Caco-2 (cell line): ENCODE data around the gene TMED4. TPM values are rescaled to one million over a fixed set of nuclear protein-coding genes. Genes with fewer than 3 reads are reported as not detected.

ENCODE experiments used
- BruUV-seq: library from RNA; stranded (reverse); fragments of 400-500 nt; replicated peaks from 2 replicates; lab custom pipeline; 2021; lab: Mats Ljungman, UMichigan
- CTCF ChIA-PET: fragments of 300-600 bp; sonication (Branson Sonifier 250); formaldehyde crosslinking; loops from one replicate; lab custom pipeline; 2022; ENCODE audit warnings: antibody characterized with exemption; lab: Charles Lee
- POLR2A ChIA-PET: fragments of 300-600 bp; sonication (Branson Sonifier 250); formaldehyde crosslinking; loops from one replicate; lab custom pipeline; 2022; ENCODE audit warnings: antibody characterized with exemption; lab: Charles Lee
- DNase-seq, 2 experiments: peaks; one replicate each; pipeline versions ENCODE4 v3.0.0 to v3.0.0-alpha.2; 2020 to 2022
- H3K27me3 ChIP-seq: replicated peaks from 2 replicates; pipeline ENCODE4 v1.6.0; 2011; ENCODE audit warnings: low read length; ENCODE audit not compliant: control insufficient read depth, insufficient read depth
- H3K36me3 ChIP-seq: 2 replicates; pipeline ENCODE4 v1.5.1; 2011; ENCODE audit warnings: low read length; ENCODE audit not compliant: control insufficient read depth, insufficient read depth
- H3K4me1 ChIP-seq: fragments of 250-450 bp; sonication (Bioruptor Pico); 2 replicates; pipeline ENCODE4 v1.5.1; 2020; ENCODE audit warnings: mild to moderate bottlenecking
- H3K4me3 ChIP-seq: 2 replicates; pipeline ENCODE4 v1.5.1; 2011; ENCODE audit warnings: low read depth, mild to moderate bottlenecking, control low read depth, low read length
- H3K9me3 ChIP-seq: fragments of 250-450 bp; sonication (Bioruptor Pico); 2 replicates; pipeline ENCODE4 v1.5.1; 2020; ENCODE audit warnings: mild to moderate bottlenecking, moderate library complexity
- H3K27ac Mint-ChIP-seq: one replicate; pipeline ENCODE4 v1.8.0; 2022; ENCODE audit warnings: mixed read lengths; ENCODE audit not compliant: unreplicated experiment
- H3K27me3 Mint-ChIP-seq: one replicate; pipeline ENCODE4 v1.8.0; 2022; ENCODE audit warnings: mixed read lengths; ENCODE audit not compliant: insufficient read depth, unreplicated experiment
- H3K36me3 Mint-ChIP-seq: one replicate; pipeline ENCODE4 v1.8.0; 2022; ENCODE audit warnings: mild to moderate bottlenecking, mixed read lengths; ENCODE audit not compliant: insufficient read depth, unreplicated experiment
- H3K4me1 Mint-ChIP-seq: one replicate; pipeline ENCODE4 v1.8.0; 2022; ENCODE audit warnings: low read depth, mixed read lengths; ENCODE audit not compliant: unreplicated experiment
- H3K4me3 Mint-ChIP-seq: one replicate; pipeline ENCODE4 v1.8.0; 2022; ENCODE audit warnings: mild to moderate bottlenecking, moderate library complexity, mixed read lengths; ENCODE audit not compliant: unreplicated experiment
- H3K9me3 Mint-ChIP-seq: one replicate; pipeline ENCODE4 v1.8.0; 2022; ENCODE audit warnings: mixed read lengths; ENCODE audit not compliant: unreplicated experiment
- CTCF ChIP-seq, 2 experiments: fragments of 200-600 bp in 1 of 2; IDR thresholded peaks; 1 replicate in 1 of 2; 2 replicates in 1 of 2; pipeline versions ENCODE4 v1.5.1 to v1.8.0; 2011 to 2022; ENCODE audit warnings: antibody characterized with exemption in 1 of 2, control low read depth in 1 of 2, inconsistent platforms in 1 of 2, low read depth in 1 of 2, low read length in 1 of 2, mild to moderate bottlenecking in 1 of 2, moderate library complexity in 1 of 2; ENCODE audit not compliant: insufficient read depth in 1 of 2, severe bottlenecking in 1 of 2, unreplicated experiment in 1 of 2
- intact Hi-C: fragments of 100-400 bp; cut with micrococcal nuclease; formaldehyde crosslinking; loops from one replicate; pipeline ENCODE4 v1.10.0; 2022; ENCODE audit not compliant: unreplicated experiment
- total RNA-seq: library from RNA; stranded (reverse); gene quantifications from 2 replicates; pipeline ENCODE4 v1.2.3, GENCODE V29; 2022

The TMED4 gene
- total RNA-seq, 1 experiment from 2014 or later, result 96.6 TPM

DNA sequence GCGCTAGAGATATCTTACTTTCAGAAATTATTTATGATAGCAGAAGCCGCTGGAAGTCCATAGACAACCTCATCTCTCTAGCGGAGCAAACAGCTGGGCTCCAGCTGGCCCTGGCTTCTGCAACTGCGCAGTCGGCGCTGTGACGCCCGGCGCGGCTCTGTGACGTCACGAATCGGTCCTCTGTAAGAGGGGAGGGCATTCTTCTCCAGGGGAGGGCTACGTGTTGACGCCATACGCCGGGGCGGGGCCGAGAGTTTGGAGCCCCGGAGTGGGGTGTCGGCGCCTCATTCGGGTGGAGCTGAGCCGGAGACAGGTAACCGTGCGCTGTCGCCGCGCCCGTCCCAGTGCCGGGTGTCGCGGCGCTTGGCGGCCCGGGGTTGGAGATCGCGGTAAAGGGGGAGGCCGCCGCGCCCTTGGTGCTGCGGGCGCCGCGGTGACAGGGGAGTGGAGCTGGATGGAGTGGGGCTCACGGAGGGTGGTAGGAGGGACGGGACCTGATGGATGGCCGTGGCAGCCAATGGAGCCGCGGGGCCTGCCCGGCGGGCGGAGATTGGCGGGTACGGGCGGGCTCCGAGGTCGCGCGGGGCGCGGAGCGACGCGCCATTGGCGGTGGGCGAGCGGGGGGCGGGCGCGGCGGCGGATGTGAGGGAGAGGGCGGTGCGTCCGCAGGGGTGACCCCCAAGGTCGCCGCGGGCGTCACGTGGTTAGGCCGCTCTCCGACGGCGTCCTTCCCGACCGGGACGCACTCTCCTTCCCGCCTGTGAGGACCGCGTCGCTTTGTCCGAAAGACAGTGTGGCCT is 24.5 kb upstream of the TMED4 start, which contains the start of gene OGDH:
Gene OGDH (plus strand): TSS at position 287 of the 800 bp plus-strand sequence. CDS start 17,717 bp downstream, outside the sequence.
- BruUV-seq, result TSS peak; percentile 91
- H3K9me3 ChIP-seq, result no peaks in the 10 kb centered on the region
- Mint-ChIP-seq H3K27ac (peak within 1 kb of the TSS; percentile 97), H3K36me3 (peaks cover 34% of the 10 kb centered on the region), H3K4me3 (peak within 1 kb of the TSS; percentile 91), H3K27me3 (no peaks in the 10 kb centered on the region), H3K9me3 (no peaks in the 10 kb centered on the region), H3K4me1 (peaks cover 22% of the 10 kb centered on the region)
- ChIA-PET CTCF (interaction anchor here (0.6 to 0.8 kb wide), 3 partner anchors 27 to 223 kb away, joined by 3 to 6 read pairs (median 3); no protein-coding TSS in a partner anchor), POLR2A (interaction anchor here (0.6 to 2.7 kb wide), 13 partner anchors 11 to 393 kb away, joined by 3 to 21 read pairs (median 4); partner anchors contain the start of genes CCM2, DDX56, PPIA and PURB)
- H3K36me3 ChIP-seq, result no peaks in the 10 kb centered on the region
- H3K27me3 ChIP-seq, result no peaks in the 10 kb centered on the region
- TF ChIP-seq CTCF (IDR thresholded peaks at IDR 0.05; ENCODE audit: insufficient read depth in 1 of 2, low read depth in 1 of 2, low read length in 1 of 2, severe bottlenecking in 1 of 2, unreplicated experiment in 1 of 2), result no peak
- intact Hi-C loops, result loop anchor here (1.0 to 5.0 kb wide), 5 partner anchors 12 to 191 kb away; partner anchors contain the start of genes PPIA, TMED4 and ZMIZ2
- peak within 1 kb of the TSS; percentile 76 for H3K4me3 ChIP-seq
- peaks cover 16% of the 10 kb centered on the region for H3K4me1 ChIP-seq
- peak; percentile 98 to 99 for DNase-seq

DNA sequence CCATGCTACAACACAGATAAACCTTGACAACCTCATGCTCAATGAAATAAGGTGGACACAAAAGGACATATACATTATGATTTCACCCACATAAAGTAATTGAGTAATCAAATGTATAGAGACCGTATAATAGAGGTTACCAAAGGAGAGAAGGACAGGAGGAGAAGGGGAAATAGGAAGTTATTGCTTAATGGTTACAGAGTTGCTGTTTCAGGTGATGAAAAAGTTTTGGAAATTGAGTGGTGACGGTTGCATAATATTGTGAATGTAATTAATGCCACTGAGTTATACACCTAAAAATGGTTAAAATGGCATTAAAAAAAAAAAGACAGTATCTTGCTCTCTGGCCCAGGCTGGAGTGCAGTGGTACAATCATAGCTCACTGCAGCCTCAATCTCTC is 22.9 kb upstream of the TMED4 start:
- DNase-seq, result no peak
- no peaks in the 10 kb centered on the region for H3K27me3 Mint-ChIP-seq
- TF ChIP-seq CTCF (IDR thresholded peaks at IDR 0.05; ENCODE audit: insufficient read depth in 1 of 2, low read depth in 1 of 2, low read length in 1 of 2, severe bottlenecking in 1 of 2, unreplicated experiment in 1 of 2), result no peak
- intact Hi-C loops, result loop anchor here (5.0 kb wide), 1 partner anchor 192 kb away; the partner anchor contains the start of gene PPIA
- Histone ChIP-seq H3K4me1 (peaks cover 16% of the 10 kb centered on the region), H3K36me3 (no peaks in the 10 kb centered on the region), H3K27me3 (no peaks in the 10 kb centered on the region), H3K9me3 (no peaks in the 10 kb centered on the region), H3K4me3 (peak overlapping the region; percentile 66; the same call in 1 of the 2 replicates)
- POLR2A ChIA-PET, result interaction anchor here (0.6 to 2.4 kb wide), 2 partner anchors 14 to 614 kb away, joined by 10 to 14 read pairs; no protein-coding TSS in a partner anchor
- H3K9me3 Mint-ChIP-seq, result no peaks in the 10 kb centered on the region
- CTCF ChIA-PET, result interaction anchor here (0.6 kb wide), 1 partner anchor 214 kb away, joined by 5 read pairs; no protein-coding TSS in a partner anchor
- peaks cover 22% of the 10 kb centered on the region for H3K4me1 Mint-ChIP-seq
- BruUV-seq, result no TSS peak
- H3K36me3 Mint-ChIP-seq, result peaks cover 34% of the 10 kb centered on the region
- H3K4me3 Mint-ChIP-seq, result peak overlapping the region; percentile 91
- no peak overlapping the region for H3K27ac Mint-ChIP-seq

DNA sequence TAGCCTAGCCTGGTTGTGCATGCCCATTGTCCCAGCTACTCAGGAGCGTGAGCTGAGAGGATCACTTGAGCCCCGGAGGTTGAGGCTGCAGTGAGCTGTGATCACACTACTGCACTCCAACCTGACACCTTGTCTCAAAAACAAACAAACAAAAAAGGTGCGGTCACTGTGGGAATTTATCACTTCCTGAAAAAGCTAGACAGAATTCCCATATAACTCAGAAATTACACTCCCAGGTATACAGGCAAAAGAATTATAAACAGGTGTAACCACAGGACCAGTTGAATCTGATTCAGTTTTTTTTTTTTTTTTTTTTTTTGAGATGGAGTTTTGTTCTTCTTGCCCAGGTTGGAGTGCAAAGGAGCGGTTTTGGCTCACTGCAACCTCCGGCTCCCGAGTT is 21.2 kb upstream of the TMED4 start:
- no peak overlapping the region for H3K4me3 Mint-ChIP-seq
- Histone ChIP-seq H3K36me3 (no peaks in the 10 kb centered on the region), H3K4me3 (no peak overlapping the region), H3K9me3 (no peaks in the 10 kb centered on the region), H3K27me3 (no peaks in the 10 kb centered on the region), H3K4me1 (0 out of 2 replicates have a peak, but pooled peaks cover 7% of the 10 kb centered on the region)
- H3K36me3 Mint-ChIP-seq, result peaks cover 24% of the 10 kb centered on the region
- no TSS peak for BruUV-seq
- H3K9me3 Mint-ChIP-seq, result no peaks in the 10 kb centered on the region
- intact Hi-C loops, result no loop called here
- H3K27ac Mint-ChIP-seq, result no peak overlapping the region
- CTCF ChIA-PET, result no interaction called here
- no peak for TF ChIP-seq CTCF (IDR thresholded peaks at IDR 0.05; ENCODE audit: insufficient read depth in 1 of 2, low read depth in 1 of 2, low read length in 1 of 2, severe bottlenecking in 1 of 2, unreplicated experiment in 1 of 2)
- no peak for DNase-seq
- POLR2A ChIA-PET, result no interaction called here
- H3K4me1 Mint-ChIP-seq, result peaks cover 13% of the 10 kb centered on the region
- H3K27me3 Mint-ChIP-seq, result no peaks in the 10 kb centered on the region
